ENCODE results near the gene TPRN. TPM values are rescaled to one million over a fixed set of nuclear protein-coding genes. Genes with fewer than 3 reads are reported as not detected.

TPRN gene
- total and polyA plus RNA-seq, 5 donors from 2014 or later: 0.27 to 5.9 (median 0.46) TPM

- H3K9me3 ChIP-seq (ENCODE audit: control insufficient read depth in 2 of 2, low read length in 2 of 2): no peaks in the 10 kb centered on the region
- peak within 1 kb of the TSS; percentile 38 to 89 (median 56) for H3K27ac Mint-ChIP-seq
- H3K27me3 Mint-ChIP-seq: peaks cover 5% of the 10 kb centered on the region
- H3K36me3 Mint-ChIP-seq: no peaks in the 10 kb centered on the region
- peak within 1 kb of the TSS; percentile 81 to 93 (median 83) for H3K4me3 Mint-ChIP-seq
- H3K4me3 ChIP-seq (ENCODE audit: low read depth, low read length): peak within 1 kb of the TSS; percentile 59
- no peaks in the 10 kb centered on the region for H3K9me3 Mint-ChIP-seq
- peaks cover 21% of the 10 kb centered on the region for H3K4me1 ChIP-seq (ENCODE audit: control insufficient read depth, insufficient read depth, low read length, poor library complexity, severe bottlenecking)
- DNase-seq (peak in 1 of 3 donors; percentile 56), ATAC-seq (ENCODE audit: low read depth in 2 of 2) (no peak)
- peaks cover 0 to 13% (median 7%) of the 10 kb centered on the region in 4 donors for H3K4me1 Mint-ChIP-seq
- H3K27ac ChIP-seq (ENCODE audit: insufficient read depth, low read length, poor library complexity, severe bottlenecking): peak within 1 kb of the TSS; percentile 90
- H3K36me3 ChIP-seq (ENCODE audit: control insufficient read depth, insufficient read depth, low read length): no peaks in the 10 kb centered on the region
- H3K27me3 ChIP-seq (ENCODE audit: control insufficient read depth, insufficient read depth, low read length): no peaks in the 10 kb centered on the region
Measured at GRCh38 chr9:137224830-137225694, 24.5 kb upstream of the TPRN start, which contains the start of gene CYSRT1. Gene CYSRT1 (plus strand): TSS chr9:137225174. CDS start chr9:137225622, 448 bp downstream.

GRCh38 chr9:137223078-137223970 is 22.8 kb upstream of the TPRN start:
- DNase-seq (peak; percentile 97 to 99 (median 99)), ATAC-seq (ENCODE audit: low read depth in 2 of 2) (peak; percentile 91 to 94)
- peak overlapping the region in 2 of 3 donors; percentile 38 to 89 for H3K27ac Mint-ChIP-seq
- H3K4me3 Mint-ChIP-seq: peak overlapping the region; percentile 81 to 93 (median 83)
- Histone ChIP-seq H3K27me3 (ENCODE audit: control insufficient read depth, insufficient read depth, low read length) (no peaks in the 10 kb centered on the region), H3K4me3 (ENCODE audit: low read depth, low read length) (peak overlapping the region; percentile 59), H3K27ac (ENCODE audit: insufficient read depth, low read length, poor library complexity, severe bottlenecking) (peak overlapping the region; percentile 90), H3K9me3 (ENCODE audit: control insufficient read depth in 2 of 2, low read length in 2 of 2) (no peaks in the 10 kb centered on the region), H3K4me1 (ENCODE audit: control insufficient read depth, insufficient read depth, low read length, poor library complexity, severe bottlenecking) (peaks cover 21% of the 10 kb centered on the region), H3K36me3 (ENCODE audit: control insufficient read depth, insufficient read depth, low read length) (no peaks in the 10 kb centered on the region)
- H3K9me3 Mint-ChIP-seq: no peaks in the 10 kb centered on the region
- H3K27me3 Mint-ChIP-seq: peaks cover 5% of the 10 kb centered on the region
- H3K36me3 Mint-ChIP-seq: no peaks in the 10 kb centered on the region
- H3K4me1 Mint-ChIP-seq: peaks cover 0 to 13% (median 7%) of the 10 kb centered on the region in 4 donors

GRCh38 chr9:137222190-137223077 is 21.9 kb upstream of the TPRN start, which contains the start of gene RNF208:
Gene RNF208 (minus strand): TSS chr9:137222240. CDS start chr9:137221212, 1,028 bp downstream.
- H3K27ac Mint-ChIP-seq: peak within 1 kb of the TSS in 1 of 3 donors; percentile 89
- peaks cover 1% of the 10 kb centered on the region for H3K27me3 Mint-ChIP-seq
- peak within 1 kb of the TSS; percentile 81 to 93 (median 83) for H3K4me3 Mint-ChIP-seq
- H3K36me3 ChIP-seq (ENCODE audit: control insufficient read depth, insufficient read depth, low read length): no peaks in the 10 kb centered on the region
- DNase-seq (peak in 1 of 3 donors; percentile 17), ATAC-seq (ENCODE audit: low read depth in 2 of 2) (no peak)
- peak within 1 kb of the TSS; percentile 90 for H3K27ac ChIP-seq (ENCODE audit: insufficient read depth, low read length, poor library complexity, severe bottlenecking)
- no peaks in the 10 kb centered on the region for H3K9me3 ChIP-seq (ENCODE audit: control insufficient read depth in 2 of 2, low read length in 2 of 2)
- no peaks in the 10 kb centered on the region for H3K36me3 Mint-ChIP-seq
- no peaks in the 10 kb centered on the region for H3K27me3 ChIP-seq (ENCODE audit: control insufficient read depth, insufficient read depth, low read length)
- peaks cover 0 to 11% (median 4%) of the 10 kb centered on the region in 4 donors for H3K4me1 Mint-ChIP-seq
- peaks cover 19% of the 10 kb centered on the region for H3K4me1 ChIP-seq (ENCODE audit: control insufficient read depth, insufficient read depth, low read length, poor library complexity, severe bottlenecking)
- H3K9me3 Mint-ChIP-seq: no peaks in the 10 kb centered on the region
- no peak within 1 kb of the TSS for H3K4me3 ChIP-seq (ENCODE audit: low read depth, low read length)

- no peaks in the 10 kb centered on the region for H3K27me3 ChIP-seq (ENCODE audit: control insufficient read depth, insufficient read depth, low read length)
- H3K9me3 Mint-ChIP-seq: no peaks in the 10 kb centered on the region
- peaks cover 17% of the 10 kb centered on the region for H3K4me1 ChIP-seq (ENCODE audit: control insufficient read depth, insufficient read depth, low read length, poor library complexity, severe bottlenecking)
- ATAC-seq (ENCODE audit: low read depth in 2 of 2) (no peak), DNase-seq (peak in 1 of 3 donors; percentile 29)
- no peak overlapping the region for H3K27ac Mint-ChIP-seq
- no peak overlapping the region for H3K4me3 Mint-ChIP-seq
- no peaks in the 10 kb centered on the region for H3K36me3 ChIP-seq (ENCODE audit: control insufficient read depth, insufficient read depth, low read length)
- H3K27me3 Mint-ChIP-seq: no peaks in the 10 kb centered on the region
- no peak overlapping the region for H3K4me3 ChIP-seq (ENCODE audit: low read depth, low read length)
- H3K4me1 Mint-ChIP-seq: peaks cover 0 to 10% (median 3%) of the 10 kb centered on the region in 4 donors
- H3K36me3 Mint-ChIP-seq: no peaks in the 10 kb centered on the region
- H3K27ac ChIP-seq (ENCODE audit: insufficient read depth, low read length, poor library complexity, severe bottlenecking): no peak overlapping the region
- H3K9me3 ChIP-seq (ENCODE audit: control insufficient read depth in 2 of 2, low read length in 2 of 2): no peaks in the 10 kb centered on the region
Measured at GRCh38 chr9:137221506-137222111, 21.1 kb upstream of the TPRN start.

GRCh38 chr9:137221095-137221505 is 20.6 kb upstream of the TPRN start:
- Mint-ChIP-seq H3K27ac (no peak overlapping the region), H3K9me3 (no peaks in the 10 kb centered on the region), H3K4me1 (peaks cover 0 to 10% (median 3%) of the 10 kb centered on the region in 4 donors), H3K36me3 (no peaks in the 10 kb centered on the region), H3K4me3 (peak overlapping the region in 1 of 4 donors; percentile 73), H3K27me3 (no peaks in the 10 kb centered on the region)
- no peak for ATAC-seq (ENCODE audit: low read depth in 2 of 2)
- no peak overlapping the region for H3K27ac ChIP-seq (ENCODE audit: insufficient read depth, low read length, poor library complexity, severe bottlenecking)
- no peaks in the 10 kb centered on the region for H3K9me3 ChIP-seq (ENCODE audit: control insufficient read depth in 2 of 2, low read length in 2 of 2)
- H3K4me3 ChIP-seq (ENCODE audit: low read depth, low read length): no peak overlapping the region
- no peaks in the 10 kb centered on the region for H3K27me3 ChIP-seq (ENCODE audit: control insufficient read depth, insufficient read depth, low read length)
- H3K36me3 ChIP-seq (ENCODE audit: control insufficient read depth, insufficient read depth, low read length): no peaks in the 10 kb centered on the region
- H3K4me1 ChIP-seq (ENCODE audit: control insufficient read depth, insufficient read depth, low read length, poor library complexity, severe bottlenecking): peaks cover 17% of the 10 kb centered on the region
- DNase-seq: no peak

GRCh38 chr9:137220317-137221094 is 20.0 kb upstream of the TPRN start:
- Histone ChIP-seq H3K36me3 (ENCODE audit: control insufficient read depth, insufficient read depth, low read length) (no peaks in the 10 kb centered on the region), H3K4me3 (ENCODE audit: low read depth, low read length) (no peak overlapping the region), H3K4me1 (ENCODE audit: control insufficient read depth, insufficient read depth, low read length, poor library complexity, severe bottlenecking) (peaks cover 17% of the 10 kb centered on the region), H3K27me3 (ENCODE audit: control insufficient read depth, insufficient read depth, low read length) (no peaks in the 10 kb centered on the region), H3K9me3 (ENCODE audit: control insufficient read depth in 2 of 2, low read length in 2 of 2) (no peaks in the 10 kb centered on the region), H3K27ac (ENCODE audit: insufficient read depth, low read length, poor library complexity, severe bottlenecking) (no peak overlapping the region)
- ATAC-seq (ENCODE audit: low read depth in 2 of 2) (no peak), DNase-seq (no peak)
- Mint-ChIP-seq H3K4me1 (peaks cover 0 to 10% (median 3%) of the 10 kb centered on the region in 4 donors), H3K9me3 (no peaks in the 10 kb centered on the region), H3K4me3 (peak overlapping the region in 3 of 4 donors; percentile 15 to 73 (median 25)), H3K27ac (no peak overlapping the region), H3K27me3 (no peaks in the 10 kb centered on the region), H3K36me3 (no peaks in the 10 kb centered on the region)
